K562 (cell line): ENCODE data around the gene TP53I3. TPM values are rescaled to one million over a fixed set of nuclear protein-coding genes. Genes with fewer than 3 reads are reported as not detected.
A peak's percentile ranks its signal among the peaks of the same experiment; 100 is the strongest.

Experiments used
- ATF1 ChIP-seq, 2 experiments: fragments of 450-650 bp in 1 of 2; IDR thresholded peaks; 2 replicates each; pipeline ENCODE4 v1.6.1; 2016; ENCODE audit warnings: missing compliant biosample characterization in 1 of 2, missing genetic modification characterization in 1 of 2
- BCOR ChIP-seq: fragments of 450-650 bp; IDR thresholded peaks from 2 replicates; pipeline ENCODE4 v1.6.1; 2016
- ELF2 ChIP-seq: fragments of 250-450 bp; sonication (Bioruptor Pico); IDR thresholded peaks from 2 replicates; pipeline ENCODE4 v1.5.0; 2021; ENCODE audit warnings: mild to moderate bottlenecking
- GTF2A2 ChIP-seq: IDR thresholded peaks from 2 replicates; pipeline ENCODE4 v1.6.1; 2016; ENCODE audit warnings: mild to moderate bottlenecking, missing genetic modification characterization, missing compliant biosample characterization
- HDAC3 ChIP-seq: fragments of 450-650 bp; IDR thresholded peaks from 2 replicates; pipeline ENCODE4 v1.6.1; 2018; ENCODE audit warnings: borderline replicate concordance, mild to moderate bottlenecking, moderate library complexity; ENCODE audit not compliant: partially characterized antibody
- HNRNPH1 ChIP-seq: fragments of 200-400 bp; formaldehyde crosslinking; optimal IDR thresholded peaks from 2 replicates; pipeline ENCODE3; 2017; ENCODE audit warnings: low read depth, mild to moderate bottlenecking, low read length, moderate library complexity
- MAZ ChIP-seq, 2 experiments: fragments of 450-650 bp in 1 of 2; sonication (generic) in 1 of 2; formaldehyde crosslinking; IDR thresholded peaks in 1 of 2; conservative IDR thresholded peaks in 1 of 2; 2 replicates each; pipeline versions ENCODE4 v1.4.0 to v1.5.0; 2020; ENCODE audit warnings: mild to moderate bottlenecking in 1 of 2, missing genetic modification reagents in 1 of 2
- MEIS2 ChIP-seq: fragments of 450-650 bp; IDR thresholded peaks from 2 replicates; pipeline ENCODE4 v1.6.1; 2014; ENCODE audit warnings: mild to moderate bottlenecking; ENCODE audit not compliant: partially characterized antibody
- RBFOX2 ChIP-seq: fragments of 200-400 bp; formaldehyde crosslinking; IDR thresholded peaks from 2 replicates; pipeline ENCODE4 v1.6.1; 2017; ENCODE audit warnings: low read depth, mild to moderate bottlenecking, low read length, moderate library complexity
- SMARCA5 ChIP-seq: fragments of 450-650 bp; IDR thresholded peaks from 2 replicates; pipeline ENCODE4 v1.6.1; 2016
- STAT5A ChIP-seq: IDR thresholded peaks from 2 replicates; pipeline ENCODE4 v1.6.1; 2012; ENCODE audit warnings: low read length, inconsistent platforms, borderline replicate concordance
- ZNF764 ChIP-seq: fragments of 250-450 bp; sonication (Bioruptor Pico); IDR thresholded peaks from 2 replicates; pipeline ENCODE4 v1.4.0; 2020; ENCODE audit warnings: low read depth, mild to moderate bottlenecking, moderate library complexity
- polyA plus RNA-seq, 8 experiments: library from polyadenylated mRNA; depleted of rRNA in 4 of 8; stranded (reverse) in 5 of 8; unstranded in 3 of 8; fragments of >200 nt; fragmentation: Nextera tagmentation in 2 of 8; fragmentation: Illumina TruSeq in 1 of 8; extraction: Ambion mirVana in 2 of 8; extraction: Trizol in 1 of 8; gene quantifications; 2 replicates each; pipeline versions ENCODE4 v1.2.1 to v1.2.3, GENCODE V29; 2011 to 2014; ENCODE audit warnings: inconsistent platforms in 1 of 8, missing spikeins in 1 of 8
- total RNA-seq, 7 experiments: library from RNA; depleted of rRNA in 6 of 7; stranded (reverse); fragments of >200 nt in 6 of 7; fragmentation: Illumina TruSeq in 2 of 7; extraction: Trizol in 2 of 7; gene quantifications; 2 replicates each; pipeline versions ENCODE4 v1.2.1 to v1.2.3, GENCODE V29; 2011 to 2021; ENCODE audit warnings: low replicate concordance in 1 of 7
- TF ChIP-seq, protein P1 (sequence below): fragments of 150-350 bp; IDR thresholded peaks from 2 replicates; pipeline ENCODE4 v1.6.1; 2014; ENCODE audit warnings: low read depth, mild to moderate bottlenecking, low read length, borderline replicate concordance
- TF ChIP-seq, protein P2 (sequence below): fragments of 250-450 bp; sonication (Bioruptor Pico); IDR thresholded peaks from 2 replicates; pipeline ENCODE4 v1.4.0; 2020
- TF ChIP-seq, protein P3 (sequence below): fragments of 200-400 bp; formaldehyde crosslinking; IDR thresholded peaks from 2 replicates; pipeline ENCODE4 v1.6.1; 2017; ENCODE audit warnings: mild to moderate bottlenecking, low read depth, low read length, moderate library complexity

TP53I3 gene
- total and polyA plus RNA-seq, 9 of the 15 experiments (the other 6 are each of a cell fraction or from before 2014, with no cell fraction given), result 0.65 to 9.5 (median 5.6) TPM

DNA sequence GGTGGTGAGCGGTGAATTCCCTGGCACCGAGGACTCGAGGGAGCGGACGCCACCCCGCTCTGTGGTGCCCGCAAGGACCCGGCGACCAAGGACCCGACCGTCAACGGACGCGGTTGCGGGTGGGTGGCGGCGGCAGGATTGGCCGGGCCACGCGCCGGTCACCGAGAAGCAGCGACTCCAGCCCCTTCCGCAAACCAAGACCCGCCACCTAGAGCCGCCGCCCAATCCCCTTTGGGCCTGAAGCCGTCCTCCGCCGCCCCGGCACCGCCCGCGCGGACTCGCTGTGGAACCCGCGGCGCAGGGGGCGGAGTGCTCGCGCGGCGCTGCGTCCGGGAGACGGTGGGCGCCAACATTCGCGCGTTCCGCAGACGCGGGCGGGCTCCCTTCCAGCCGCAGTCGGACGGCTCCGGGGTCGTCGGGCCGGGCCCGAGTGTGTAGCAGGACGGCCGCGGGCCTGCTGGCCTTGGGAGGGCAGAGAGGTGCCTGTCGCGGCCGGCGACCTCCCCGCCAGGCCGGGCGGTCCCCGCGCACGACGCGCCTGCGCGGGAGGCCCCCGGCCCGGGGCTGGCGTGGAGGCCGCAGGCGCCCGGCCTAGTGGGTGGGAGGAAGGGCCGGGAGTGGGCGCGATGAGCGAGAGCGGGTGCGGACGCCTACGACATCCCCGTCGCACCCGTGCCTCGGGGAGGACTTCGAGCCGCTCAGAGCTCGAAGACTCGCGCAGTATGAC is 38.7 kb upstream of the TP53I3 start, which contains the start of the genes FAM228B and PFN4 (continued):
- TF ChIP-seq, protein P1, sequence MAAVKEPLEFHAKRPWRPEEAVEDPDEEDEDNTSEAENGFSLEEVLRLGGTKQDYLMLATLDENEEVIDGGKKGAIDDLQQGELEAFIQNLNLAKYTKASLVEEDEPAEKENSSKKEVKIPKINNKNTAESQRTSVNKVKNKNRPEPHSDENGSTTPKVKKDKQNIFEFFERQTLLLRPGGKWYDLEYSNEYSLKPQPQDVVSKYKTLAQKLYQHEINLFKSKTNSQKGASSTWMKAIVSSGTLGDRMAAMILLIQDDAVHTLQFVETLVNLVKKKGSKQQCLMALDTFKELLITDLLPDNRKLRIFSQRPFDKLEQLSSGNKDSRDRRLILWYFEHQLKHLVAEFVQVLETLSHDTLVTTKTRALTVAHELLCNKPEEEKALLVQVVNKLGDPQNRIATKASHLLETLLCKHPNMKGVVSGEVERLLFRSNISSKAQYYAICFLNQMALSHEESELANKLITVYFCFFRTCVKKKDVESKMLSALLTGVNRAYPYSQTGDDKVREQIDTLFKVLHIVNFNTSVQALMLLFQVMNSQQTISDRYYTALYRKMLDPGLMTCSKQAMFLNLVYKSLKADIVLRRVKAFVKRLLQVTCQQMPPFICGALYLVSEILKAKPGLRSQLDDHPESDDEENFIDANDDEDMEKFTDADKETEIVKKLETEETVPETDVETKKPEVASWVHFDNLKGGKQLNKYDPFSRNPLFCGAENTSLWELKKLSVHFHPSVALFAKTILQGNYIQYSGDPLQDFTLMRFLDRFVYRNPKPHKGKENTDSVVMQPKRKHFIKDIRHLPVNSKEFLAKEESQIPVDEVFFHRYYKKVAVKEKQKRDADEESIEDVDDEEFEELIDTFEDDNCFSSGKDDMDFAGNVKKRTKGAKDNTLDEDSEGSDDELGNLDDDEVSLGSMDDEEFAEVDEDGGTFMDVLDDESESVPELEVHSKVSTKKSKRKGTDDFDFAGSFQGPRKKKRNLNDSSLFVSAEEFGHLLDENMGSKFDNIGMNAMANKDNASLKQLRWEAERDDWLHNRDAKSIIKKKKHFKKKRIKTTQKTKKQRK, result no peak
- TF ChIP-seq, protein P2, sequence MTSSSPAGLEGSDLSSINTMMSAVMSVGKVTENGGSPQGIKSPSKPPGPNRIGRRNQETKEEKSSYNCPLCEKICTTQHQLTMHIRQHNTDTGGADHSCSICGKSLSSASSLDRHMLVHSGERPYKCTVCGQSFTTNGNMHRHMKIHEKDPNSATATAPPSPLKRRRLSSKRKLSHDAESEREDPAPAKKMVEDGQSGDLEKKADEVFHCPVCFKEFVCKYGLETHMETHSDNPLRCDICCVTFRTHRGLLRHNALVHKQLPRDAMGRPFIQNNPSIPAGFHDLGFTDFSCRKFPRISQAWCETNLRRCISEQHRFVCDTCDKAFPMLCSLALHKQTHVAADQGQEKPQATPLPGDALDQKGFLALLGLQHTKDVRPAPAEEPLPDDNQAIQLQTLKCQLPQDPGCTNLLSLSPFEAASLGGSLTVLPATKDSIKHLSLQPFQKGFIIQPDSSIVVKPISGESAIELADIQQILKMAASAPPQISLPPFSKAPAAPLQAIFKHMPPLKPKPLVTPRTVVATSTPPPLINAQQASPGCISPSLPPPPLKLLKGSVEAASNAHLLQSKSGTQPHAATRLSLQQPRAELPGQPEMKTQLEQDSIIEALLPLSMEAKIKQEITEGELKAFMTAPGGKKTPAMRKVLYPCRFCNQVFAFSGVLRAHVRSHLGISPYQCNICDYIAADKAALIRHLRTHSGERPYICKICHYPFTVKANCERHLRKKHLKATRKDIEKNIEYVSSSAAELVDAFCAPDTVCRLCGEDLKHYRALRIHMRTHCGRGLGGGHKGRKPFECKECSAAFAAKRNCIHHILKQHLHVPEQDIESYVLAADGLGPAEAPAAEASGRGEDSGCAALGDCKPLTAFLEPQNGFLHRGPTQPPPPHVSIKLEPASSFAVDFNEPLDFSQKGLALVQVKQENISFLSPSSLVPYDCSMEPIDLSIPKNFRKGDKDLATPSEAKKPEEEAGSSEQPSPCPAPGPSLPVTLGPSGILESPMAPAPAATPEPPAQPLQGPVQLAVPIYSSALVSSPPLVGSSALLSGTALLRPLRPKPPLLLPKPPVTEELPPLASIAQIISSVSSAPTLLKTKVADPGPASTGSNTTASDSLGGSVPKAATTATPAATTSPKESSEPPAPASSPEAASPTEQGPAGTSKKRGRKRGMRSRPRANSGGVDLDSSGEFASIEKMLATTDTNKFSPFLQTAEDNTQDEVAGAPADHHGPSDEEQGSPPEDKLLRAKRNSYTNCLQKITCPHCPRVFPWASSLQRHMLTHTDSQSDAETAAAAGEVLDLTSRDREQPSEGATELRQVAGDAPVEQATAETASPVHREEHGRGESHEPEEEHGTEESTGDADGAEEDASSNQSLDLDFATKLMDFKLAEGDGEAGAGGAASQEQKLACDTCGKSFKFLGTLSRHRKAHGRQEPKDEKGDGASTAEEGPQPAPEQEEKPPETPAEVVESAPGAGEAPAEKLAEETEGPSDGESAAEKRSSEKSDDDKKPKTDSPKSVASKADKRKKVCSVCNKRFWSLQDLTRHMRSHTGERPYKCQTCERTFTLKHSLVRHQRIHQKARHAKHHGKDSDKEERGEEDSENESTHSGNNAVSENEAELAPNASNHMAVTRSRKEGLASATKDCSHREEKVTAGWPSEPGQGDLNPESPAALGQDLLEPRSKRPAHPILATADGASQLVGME (CRISPR knock-in tag), result no peak
- TF ChIP-seq HNRNPH1 (no peak), ATF1 (CRISPR knock-in tag; IDR thresholded peaks at IDR 0.05) (no peak), ATF1 (tag; IDR thresholded peaks at IDR 0.05) (peak; percentile 62), ZNF764 (CRISPR knock-in tag) (no peak), STAT5A (no peak), SMARCA5 (no peak), ELF2 (CRISPR knock-in tag) (0 out of 2 replicates have a peak, but pooled peaks have one; percentile 49), MAZ (CRISPR knock-in tag; conservative IDR thresholded peaks at IDR 0.05 in 1 of 2, IDR thresholded peaks at IDR 0.05 in 1 of 2) (peak; percentile 43 to 89), HDAC3 (no peak), RBFOX2 (peak; percentile 95), BCOR (no peak), MEIS2 (peak; percentile 56), GTF2A2 (tag) (no peak)
- TF ChIP-seq, protein P3, sequence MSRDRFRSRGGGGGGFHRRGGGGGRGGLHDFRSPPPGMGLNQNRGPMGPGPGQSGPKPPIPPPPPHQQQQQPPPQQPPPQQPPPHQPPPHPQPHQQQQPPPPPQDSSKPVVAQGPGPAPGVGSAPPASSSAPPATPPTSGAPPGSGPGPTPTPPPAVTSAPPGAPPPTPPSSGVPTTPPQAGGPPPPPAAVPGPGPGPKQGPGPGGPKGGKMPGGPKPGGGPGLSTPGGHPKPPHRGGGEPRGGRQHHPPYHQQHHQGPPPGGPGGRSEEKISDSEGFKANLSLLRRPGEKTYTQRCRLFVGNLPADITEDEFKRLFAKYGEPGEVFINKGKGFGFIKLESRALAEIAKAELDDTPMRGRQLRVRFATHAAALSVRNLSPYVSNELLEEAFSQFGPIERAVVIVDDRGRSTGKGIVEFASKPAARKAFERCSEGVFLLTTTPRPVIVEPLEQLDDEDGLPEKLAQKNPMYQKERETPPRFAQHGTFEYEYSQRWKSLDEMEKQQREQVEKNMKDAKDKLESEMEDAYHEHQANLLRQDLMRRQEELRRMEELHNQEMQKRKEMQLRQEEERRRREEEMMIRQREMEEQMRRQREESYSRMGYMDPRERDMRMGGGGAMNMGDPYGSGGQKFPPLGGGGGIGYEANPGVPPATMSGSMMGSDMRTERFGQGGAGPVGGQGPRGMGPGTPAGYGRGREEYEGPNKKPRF, result no peak
